ENCODE data around the gene NPIPB2. TPM values are rescaled to one million over a fixed set of nuclear protein-coding genes. Genes with fewer than 3 reads are reported as not detected.
"Not testable (repeated sequence)": the region's sequence is repeated elsewhere in the genome, so short reads cannot be mapped to it uniquely, and the experiment has no call there.

Gene NPIPB2
- total RNA-seq, 1 experiment from 2014 or later = 17.2 TPM

DNA sequence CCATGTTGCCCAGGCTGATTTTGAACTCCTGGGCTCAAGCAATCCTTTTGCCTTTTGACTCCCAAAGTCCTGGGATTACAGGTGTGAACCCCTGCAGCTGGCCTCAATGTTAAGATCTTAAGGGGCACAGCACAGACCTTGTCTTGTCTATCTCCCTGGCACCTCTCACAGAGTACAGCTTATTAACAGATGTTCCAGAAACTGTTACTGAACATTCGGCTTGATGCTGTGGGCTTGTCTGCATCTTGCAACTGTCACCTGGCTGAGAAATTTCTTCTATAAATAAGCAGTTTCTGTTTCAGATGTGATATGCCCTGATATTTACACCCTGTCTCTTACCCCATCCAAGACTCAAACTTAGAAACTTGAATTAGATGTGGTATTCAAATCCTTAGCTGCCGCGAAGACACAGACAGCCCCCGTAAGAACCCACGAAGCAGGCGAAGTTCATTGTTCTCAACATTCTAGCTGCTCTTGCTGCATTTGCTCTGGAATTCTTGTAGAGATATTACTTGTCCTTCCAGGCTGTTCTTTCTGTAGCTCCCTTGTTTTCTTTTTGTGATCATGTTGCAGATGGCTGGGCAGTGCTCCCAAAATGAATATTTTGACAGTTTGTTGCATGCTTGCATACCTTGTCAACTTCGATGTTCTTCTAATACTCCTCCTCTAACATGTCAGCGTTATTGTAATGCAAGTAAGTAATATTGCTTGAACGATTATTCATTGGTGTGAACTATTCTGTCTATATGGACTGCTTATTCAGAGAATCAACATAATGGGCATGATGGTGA is 23.1 kb upstream of the NPIPB2 start, which contains the start of gene TNFRSF17:
Gene TNFRSF17 (plus strand): TSS at position 450 of the 791 bp plus-strand sequence. CDS start 115 bp downstream, at position 565.
- Mint-ChIP-seq H3K36me3 (ENCODE audit: insufficient read depth, unreplicated experiment) (peaks cover 10% of the 10 kb centered on the region), H3K4me1 (ENCODE audit: insufficient read depth, unreplicated experiment) (peaks cover 6% of the 10 kb centered on the region), H3K4me3 (ENCODE audit: unreplicated experiment) (no peak within 1 kb of the TSS), H3K27ac (ENCODE audit: low read depth, unreplicated experiment) (no peak within 1 kb of the TSS), H3K9me3 (ENCODE audit: unreplicated experiment) (no peaks in the 10 kb centered on the region), H3K27me3 (ENCODE audit: insufficient read depth, unreplicated experiment) (no peaks in the 10 kb centered on the region)
- no TSS peak for BruUV-seq (replicated peaks)
- ChIA-PET POLR2A (interaction anchor here (0.7 to 3.3 kb wide), 2 partner anchors 12 to 1020 kb away, joined by 4 to 10 read pairs; partner anchors contain the start of gene SNX29), CTCF (interaction anchor here (0.7 to 3.5 kb wide), 4 partner anchors 21 to 1333 kb away, joined by 3 to 19 read pairs (median 4); no protein-coding TSS in a partner anchor)
- TF ChIP-seq CTCF (IDR thresholded peaks at IDR 0.05; ENCODE audit: unreplicated experiment) = no peak
- DNase-seq (ENCODE audit: unreplicated experiment) = no peak
- intact Hi-C loops (cut with micrococcal nuclease) = no loop called here

DNA sequence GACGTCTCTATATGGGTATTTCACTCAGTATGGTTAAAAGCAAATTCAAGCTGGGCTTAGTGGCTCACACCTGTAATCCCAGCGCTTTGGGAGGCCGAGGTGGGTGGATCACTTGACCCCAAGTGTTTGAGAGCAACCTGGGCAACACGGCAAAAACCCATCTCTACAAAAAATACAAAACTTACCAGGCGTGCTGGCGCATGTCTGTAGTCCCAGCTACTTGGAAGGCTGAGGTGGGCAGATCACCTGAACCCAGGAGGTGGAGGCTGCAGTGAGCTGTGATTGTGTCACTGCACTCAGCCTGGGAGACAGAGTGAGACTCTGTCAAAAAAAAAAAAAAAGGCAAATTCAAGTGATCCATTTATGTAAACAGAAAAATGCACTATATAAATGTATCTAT is 21.9 kb upstream of the NPIPB2 start:
- no peak overlapping the region for H3K27ac Mint-ChIP-seq (ENCODE audit: low read depth, unreplicated experiment)
- TF ChIP-seq CTCF (IDR thresholded peaks at IDR 0.05; ENCODE audit: unreplicated experiment) = no peak
- CTCF ChIA-PET = interaction anchor here (0.7 to 3.5 kb wide), 2 partner anchors 8 to 104 kb away, joined by 3 to 19 read pairs; no protein-coding TSS in a partner anchor
- peaks cover 6% of the 10 kb centered on the region for H3K4me1 Mint-ChIP-seq (ENCODE audit: insufficient read depth, unreplicated experiment)
- POLR2A ChIA-PET = interaction anchor here (0.6 to 3.3 kb wide), 3 partner anchors 10 to 827 kb away, joined by 3 to 10 read pairs (median 3); partner anchors contain the start of gene SNX29
- H3K36me3 Mint-ChIP-seq (ENCODE audit: insufficient read depth, unreplicated experiment) = peaks cover 10% of the 10 kb centered on the region
- no TSS peak for BruUV-seq (replicated peaks)
- H3K27me3 Mint-ChIP-seq (ENCODE audit: insufficient read depth, unreplicated experiment) = no peaks in the 10 kb centered on the region
- DNase-seq (ENCODE audit: unreplicated experiment) = no peak
- H3K9me3 Mint-ChIP-seq (ENCODE audit: unreplicated experiment) = no peaks in the 10 kb centered on the region
- no peak overlapping the region for H3K4me3 Mint-ChIP-seq (ENCODE audit: unreplicated experiment)
- intact Hi-C loops (cut with micrococcal nuclease) = no loop called here

- H3K9me3 Mint-ChIP-seq (ENCODE audit: unreplicated experiment); BruUV-seq (replicated peaks); DNase-seq (ENCODE audit: unreplicated experiment); H3K27me3 Mint-ChIP-seq (ENCODE audit: insufficient read depth, unreplicated experiment); H3K27ac Mint-ChIP-seq (ENCODE audit: low read depth, unreplicated experiment); H3K36me3 Mint-ChIP-seq (ENCODE audit: insufficient read depth, unreplicated experiment); H3K4me3 Mint-ChIP-seq (ENCODE audit: unreplicated experiment); intact Hi-C loops (cut with micrococcal nuclease); H3K4me1 Mint-ChIP-seq (ENCODE audit: insufficient read depth, unreplicated experiment): not testable (repeated sequence)
- ChIA-PET POLR2A (interaction anchor here (0.6 to 3.3 kb wide), 2 partner anchors 14 to 826 kb away, joined by 3 to 10 read pairs; partner anchors contain the start of gene SNX29), CTCF (interaction anchor here (0.7 to 3.5 kb wide), 2 partner anchors 9 to 105 kb away, joined by 3 to 19 read pairs; no protein-coding TSS in a partner anchor)
Measured at GRCh38 chr16:11962978-11963377, 21.1 kb upstream of the NPIPB2 start.

DNA sequence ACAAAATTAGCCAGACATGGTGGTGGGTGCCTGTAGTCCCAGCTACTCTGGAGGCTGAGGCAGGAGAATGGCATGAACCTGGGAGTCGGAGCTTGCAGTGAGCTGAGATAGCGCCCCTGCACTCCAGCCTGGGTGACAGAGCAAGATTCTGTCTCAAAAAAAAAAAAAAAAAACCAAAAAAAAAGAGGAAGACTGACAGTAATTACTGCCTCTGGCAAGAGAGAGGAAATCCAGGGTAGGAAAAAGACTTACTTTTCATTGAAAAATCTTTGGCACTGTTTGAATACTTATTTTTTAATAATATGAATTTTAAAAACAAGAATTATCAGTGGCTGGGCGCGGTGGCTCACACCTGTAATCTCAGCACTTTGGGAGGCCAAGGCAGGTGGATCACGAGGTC is 20.6 kb upstream of the NPIPB2 start:
- H3K27me3 Mint-ChIP-seq (ENCODE audit: insufficient read depth, unreplicated experiment); H3K27ac Mint-ChIP-seq (ENCODE audit: low read depth, unreplicated experiment); H3K4me1 Mint-ChIP-seq (ENCODE audit: insufficient read depth, unreplicated experiment); H3K9me3 Mint-ChIP-seq (ENCODE audit: unreplicated experiment); POLR2A ChIA-PET; BruUV-seq (replicated peaks); DNase-seq (ENCODE audit: unreplicated experiment); H3K36me3 Mint-ChIP-seq (ENCODE audit: insufficient read depth, unreplicated experiment); H3K4me3 Mint-ChIP-seq (ENCODE audit: unreplicated experiment); intact Hi-C loops (cut with micrococcal nuclease): not testable (repeated sequence)
- CTCF ChIA-PET = interaction anchor here (0.6 kb wide), 1 partner anchor 15 kb away, joined by 3 read pairs; no protein-coding TSS in a partner anchor

Measured in MCF 10A (cell line).